Activated naive CD8-positive, alpha-beta T cell treated with anti-CD3 and anti-CD28 coated beads, Interleukin-2, amount 10 ng/mL, durations not matched to agents 7 days and 5 days (primary cell): ENCODE measurements around the gene RPS26. TPM values are rescaled to one million over a fixed set of nuclear protein-coding genes. Genes with fewer than 3 reads are reported as not detected.
"Not testable (repeated sequence)": the region's sequence is repeated elsewhere in the genome, so short reads cannot be mapped to it uniquely, and the experiment has no call there.

Experiments used
- ATAC-seq: fragments of 150-1000 bp; cut with Tn5 transposase; one replicate; pipeline ENCODE4 v1.10.0; 2021; ENCODE audit warnings: low read depth, moderate library complexity
- POLR2A ChIA-PET: fragments of 350-600 bp; sonication (Branson Sonifier 250); formaldehyde crosslinking; loops from one replicate; lab custom pipeline; 2021; ENCODE audit warnings: antibody characterized with exemption; lab: Charles Lee
- DNase-seq: peaks from one replicate; pipeline ENCODE4 v3.0.0; 2021
- H3K27ac Mint-ChIP-seq: one replicate; pipeline ENCODE4 v1.8.0; 2022; ENCODE audit warnings: mild to moderate bottlenecking, mixed read lengths
- H3K27me3 Mint-ChIP-seq: one replicate; pipeline ENCODE4 v1.8.0; 2022; ENCODE audit warnings: mild to moderate bottlenecking, moderate library complexity, mixed read lengths
- H3K36me3 Mint-ChIP-seq: one replicate; pipeline ENCODE4 v1.8.0; 2021; ENCODE audit warnings: mild to moderate bottlenecking, mixed read lengths
- H3K4me1 Mint-ChIP-seq: one replicate; pipeline ENCODE4 v1.8.0; 2021; ENCODE audit warnings: mixed read lengths
- H3K4me3 Mint-ChIP-seq: one replicate; pipeline ENCODE4 v1.8.0; 2022; ENCODE audit warnings: mild to moderate bottlenecking, moderate library complexity, mixed read lengths
- H3K9me3 Mint-ChIP-seq: one replicate; pipeline ENCODE4 v1.8.0; 2021; ENCODE audit warnings: mixed read lengths
- total RNA-seq, 2 experiments: library from RNA; stranded (reverse); gene quantifications; one replicate each; pipeline ENCODE4 v1.2.3, GENCODE V29; 2021

RPS26 gene
- total RNA-seq, 2 experiments from 2014 or later = 39.1 to 42.6 TPM

- H3K27me3 Mint-ChIP-seq = no peaks in the 10 kb centered on the region
- DNase-seq (no peak), ATAC-seq (peak; percentile 43)
- no peak overlapping the region for H3K4me3 Mint-ChIP-seq
- H3K4me1 Mint-ChIP-seq = peaks cover 44% of the 10 kb centered on the region
- H3K9me3 Mint-ChIP-seq = no peaks in the 10 kb centered on the region
- H3K27ac Mint-ChIP-seq = peak overlapping the region; percentile 6
- POLR2A ChIA-PET = interaction anchor here (0.7 to 1.2 kb wide), 3 partner anchors 23 to 170 kb away, joined by 3 to 4 read pairs (median 3); partner anchors contain the start of gene RAB5B
- H3K36me3 Mint-ChIP-seq = peaks cover 53% of the 10 kb centered on the region
These were observed 11.9 kb upstream of the RPS26 start for GRCh38 chr12:56029666-56030293.

- Mint-ChIP-seq H3K4me1 (peaks cover 49% of the 10 kb centered on the region), H3K9me3 (no peaks in the 10 kb centered on the region), H3K4me3 (peak overlapping the region; percentile 1), H3K27me3 (no peaks in the 10 kb centered on the region), H3K36me3 (peaks cover 58% of the 10 kb centered on the region), H3K27ac (peak overlapping the region; percentile 64)
- POLR2A ChIA-PET = interaction anchor here (1.2 kb wide), 1 partner anchor 104 kb away, joined by 5 read pairs; the partner anchor contains the start of gene PYM1
- ATAC-seq = peak; percentile 37
- no peak for DNase-seq
These were observed 9.7 kb upstream of the RPS26 start for GRCh38 chr12:56031987-56032386.

- Mint-ChIP-seq H3K9me3 (no peaks in the 10 kb centered on the region), H3K4me3 (peak overlapping the region; percentile 56), H3K27ac (peak overlapping the region; percentile 75), H3K4me1 (peaks cover 40% of the 10 kb centered on the region), H3K27me3 (no peaks in the 10 kb centered on the region), H3K36me3 (peaks cover 48% of the 10 kb centered on the region)
- POLR2A ChIA-PET = interaction anchor here (0.6 kb wide), 1 partner anchor 61 kb away, joined by 3 read pairs; the partner anchor contains the start of gene RAB5B
- DNase-seq (peak; percentile 54), ATAC-seq (peak; percentile 66)
These were observed 7.0 kb upstream of the RPS26 start for GRCh38 chr12:56034586-56035332.

- POLR2A ChIA-PET = interaction anchor here (0.6 to 0.7 kb wide), 2 partner anchors 9 to 305 kb away, joined by 3 read pairs; no protein-coding TSS in a partner anchor
- Mint-ChIP-seq H3K9me3 (no peaks in the 10 kb centered on the region), H3K36me3 (peaks cover 37% of the 10 kb centered on the region), H3K27me3 (no peaks in the 10 kb centered on the region), H3K4me3 (no peak overlapping the region), H3K4me1 (peaks cover 39% of the 10 kb centered on the region), H3K27ac (peak overlapping the region; percentile 44)
- no peak for DNase-seq
- no peak for ATAC-seq
These were observed 4.6 kb upstream of the RPS26 start for GRCh38 chr12:56037161-56037560.

- POLR2A ChIA-PET = no interaction called here
- Mint-ChIP-seq H3K36me3 (peaks cover 35% of the 10 kb centered on the region), H3K27ac (no peak overlapping the region), H3K4me3 (no peak overlapping the region), H3K4me1 (peaks cover 38% of the 10 kb centered on the region), H3K27me3 (no peaks in the 10 kb centered on the region), H3K9me3 (no peaks in the 10 kb centered on the region)
- ATAC-seq (no peak), DNase-seq (no peak)
These were observed 3.6 kb upstream of the RPS26 start for GRCh38 chr12:56038022-56038655.

- peaks cover 33% of the 10 kb centered on the region for H3K36me3 Mint-ChIP-seq
- POLR2A ChIA-PET = interaction anchor here (0.5 to 2.4 kb wide), 9 partner anchors 19 to 222 kb away, joined by 3 to 18 read pairs (median 6); partner anchors contain the start of genes DNAJC14, IKZF4, ORMDL2 and PA2G4
- DNase-seq (no peak), ATAC-seq (no peak)
- H3K27me3 Mint-ChIP-seq = no peaks in the 10 kb centered on the region
- no peak overlapping the region for H3K4me3 Mint-ChIP-seq
- peak overlapping the region; percentile 94 for H3K27ac Mint-ChIP-seq
- H3K4me1 Mint-ChIP-seq = peaks cover 36% of the 10 kb centered on the region
- H3K9me3 Mint-ChIP-seq = no peaks in the 10 kb centered on the region
These were observed 1.6 kb upstream of the RPS26 start for GRCh38 chr12:56040151-56040550.

- ATAC-seq (no peak), DNase-seq (no peak)
- POLR2A ChIA-PET = interaction anchor here (0.5 to 2.4 kb wide), 8 partner anchors 20 to 223 kb away, joined by 3 to 18 read pairs (median 6); partner anchors contain the start of genes IKZF4, ORMDL2, PA2G4 and RAB5B
- Mint-ChIP-seq H3K4me3 (peak overlapping the region; percentile 93), H3K4me1 (peaks cover 28% of the 10 kb centered on the region), H3K9me3 (no peaks in the 10 kb centered on the region), H3K27me3 (no peaks in the 10 kb centered on the region), H3K27ac (peak overlapping the region; percentile 94), H3K36me3 (peaks cover 25% of the 10 kb centered on the region)
These were observed 661 bp upstream of the RPS26 start for GRCh38 chr12:56040963-56041551.

GRCh38 chr12:56042430-56042813 lies 704 bp downstream of the RPS26 start:
- H3K9me3 Mint-ChIP-seq, POLR2A ChIA-PET, DNase-seq, H3K27me3 Mint-ChIP-seq, ATAC-seq: not testable (repeated sequence)
- peaks cover 17% of the 10 kb centered on the region for H3K36me3 Mint-ChIP-seq
- H3K4me1 Mint-ChIP-seq = peaks cover 34% of the 10 kb centered on the region
- H3K4me3 Mint-ChIP-seq = peak overlapping the region; percentile 93
- H3K27ac Mint-ChIP-seq = peak overlapping the region; percentile 94

- H3K27me3 Mint-ChIP-seq = no peaks in the 10 kb centered on the region
- peaks cover 31% of the 10 kb centered on the region for H3K4me1 Mint-ChIP-seq
- peak overlapping the region; percentile 93 for H3K4me3 Mint-ChIP-seq
- peak overlapping the region; percentile 94 for H3K27ac Mint-ChIP-seq
- ATAC-seq (no peak), DNase-seq (no peak)
- POLR2A ChIA-PET = no interaction called here
- H3K9me3 Mint-ChIP-seq = no peaks in the 10 kb centered on the region
- peaks cover 15% of the 10 kb centered on the region for H3K36me3 Mint-ChIP-seq
These were observed 1.1 kb downstream of the RPS26 start for GRCh38 chr12:56042843-56043242.

GRCh38 chr12:56046027-56046780 lies 4.5 kb downstream of the RPS26 start:
- H3K4me3 Mint-ChIP-seq = no peak overlapping the region
- peaks cover 22% of the 10 kb centered on the region for H3K4me1 Mint-ChIP-seq
- POLR2A ChIA-PET = interaction anchor here (0.7 to 4.6 kb wide), 8 partner anchors 54 to 308 kb away, joined by 3 to 23 read pairs (median 6); partner anchors contain the start of genes PA2G4, RPL41, SMARCC2 and ZC3H10
- H3K9me3 Mint-ChIP-seq = no peaks in the 10 kb centered on the region
- H3K27me3 Mint-ChIP-seq = no peaks in the 10 kb centered on the region
- H3K27ac Mint-ChIP-seq = peak overlapping the region; percentile 55
- ATAC-seq (no peak), DNase-seq (no peak)
- H3K36me3 Mint-ChIP-seq = peaks cover 11% of the 10 kb centered on the region

- DNase-seq (no peak), ATAC-seq (no peak)
- POLR2A ChIA-PET = interaction anchor here (0.7 kb wide), 1 partner anchor 148 kb away, joined by 3 read pairs; no protein-coding TSS in a partner anchor
- peaks cover 5% of the 10 kb centered on the region for H3K36me3 Mint-ChIP-seq
- peaks cover 8% of the 10 kb centered on the region for H3K4me1 Mint-ChIP-seq
- H3K9me3 Mint-ChIP-seq = no peaks in the 10 kb centered on the region
- no peak overlapping the region for H3K27ac Mint-ChIP-seq
- H3K27me3 Mint-ChIP-seq = no peaks in the 10 kb centered on the region
- no peak overlapping the region for H3K4me3 Mint-ChIP-seq
These were observed 11.7 kb downstream of the RPS26 start for GRCh38 chr12:56053407-56053893.

GRCh38 chr12:56059964-56060363 lies 18.2 kb downstream of the RPS26 start:
- DNase-seq, H3K36me3 Mint-ChIP-seq, ATAC-seq, H3K4me1 Mint-ChIP-seq, H3K27ac Mint-ChIP-seq, H3K4me3 Mint-ChIP-seq, H3K9me3 Mint-ChIP-seq, H3K27me3 Mint-ChIP-seq: not testable (repeated sequence)
- POLR2A ChIA-PET = interaction anchor here (0.6 to 1.4 kb wide), 3 partner anchors 44 to 198 kb away, joined by 3 to 4 read pairs (median 3); partner anchors contain the start of genes ANKRD52 and PA2G4
